Adipocyte (in vitro differentiated cells): ENCODE measurements around the gene OMP.

Experiments
- DNase-seq: peaks from one replicate; pipeline ENCODE4 v3.0.0-alpha.2; 2015; ENCODE audit warnings: low read depth
- H3K27me3 ChIP-seq: replicated peaks from 2 replicates; pipeline ENCODE4 v1.7.0; 2013; ENCODE audit warnings: mild to moderate bottlenecking, low read length, moderate library complexity; ENCODE audit not compliant: control insufficient read depth, insufficient read depth
- H3K36me3 ChIP-seq: 2 replicates; pipeline ENCODE4 v1.7.0; 2013; ENCODE audit warnings: low read length, mild to moderate bottlenecking, moderate library complexity; ENCODE audit not compliant: control insufficient read depth, insufficient read depth, severe bottlenecking
- H3K4me1 ChIP-seq: 2 replicates; pipeline ENCODE4 v1.7.0; 2013; ENCODE audit warnings: mild to moderate bottlenecking, low read length, moderate library complexity; ENCODE audit not compliant: control insufficient read depth, insufficient read depth
- H3K4me3 ChIP-seq: 2 replicates; pipeline ENCODE4 v1.7.0; 2013; ENCODE audit warnings: mild to moderate bottlenecking, low read length, moderate library complexity
- H3K9ac ChIP-seq: 2 replicates; pipeline ENCODE4 v1.7.0; 2013; ENCODE audit warnings: mild to moderate bottlenecking, low read length, moderate library complexity
- H3K9me3 ChIP-seq: 2 replicates; pipeline ENCODE4 v1.7.0; 2013; ENCODE audit warnings: mild to moderate bottlenecking, low read length, moderate library complexity; ENCODE audit not compliant: control insufficient read depth

The OMP gene

GRCh38 chr11:77127920-77128691 lies 25.5 kb downstream of the OMP start, which contains the start of gene MYO7A:
TSS of gene MYO7A (plus strand) at chr11:77128246. CDS start at chr11:77130635, 2,389 bp downstream.
- Histone ChIP-seq H3K36me3 (peaks cover 22% of the 10 kb centered on the region), H3K9me3 (peaks cover under 1% of the 10 kb centered on the region), H3K27me3 (peaks cover 4% of the 10 kb centered on the region), H3K9ac (no peak within 1 kb of the TSS), H3K4me3 (peak within 1 kb of the TSS; percentile 73), H3K4me1 (peaks cover 28% of the 10 kb centered on the region)
- DNase-seq = peak; percentile 34

GRCh38 chr11:77129069-77129841 lies 26.6 kb downstream of the OMP start:
- Histone ChIP-seq H3K27me3 (peaks cover 4% of the 10 kb centered on the region), H3K9ac (no peak overlapping the region), H3K36me3 (peaks cover 11% of the 10 kb centered on the region), H3K4me1 (peaks cover 28% of the 10 kb centered on the region), H3K9me3 (peaks cover 6% of the 10 kb centered on the region), H3K4me3 (no peak overlapping the region)
- no peak for DNase-seq

GRCh38 chr11:77129842-77130756 lies 27.5 kb downstream of the OMP start:
- peaks cover 4% of the 10 kb centered on the region for H3K27me3 ChIP-seq
- no peak overlapping the region for H3K4me3 ChIP-seq
- no peak overlapping the region for H3K9ac ChIP-seq
- DNase-seq = no peak
- peaks cover 28% of the 10 kb centered on the region for H3K4me1 ChIP-seq
- H3K9me3 ChIP-seq = peaks cover 6% of the 10 kb centered on the region
- H3K36me3 ChIP-seq = peaks cover 2% of the 10 kb centered on the region

- H3K9me3 ChIP-seq = peaks cover 6% of the 10 kb centered on the region
- peak; percentile 23 for DNase-seq
- H3K27me3 ChIP-seq = peaks cover 4% of the 10 kb centered on the region
- no peaks in the 10 kb centered on the region for H3K36me3 ChIP-seq
- no peak overlapping the region for H3K9ac ChIP-seq
- no peak overlapping the region for H3K4me3 ChIP-seq
- H3K4me1 ChIP-seq = peaks cover 28% of the 10 kb centered on the region
Observed at GRCh38 chr11:77130763-77131513, 28.3 kb downstream of the OMP start.

GRCh38 chr11:77131560-77131959 lies 28.9 kb downstream of the OMP start:
- no peak for DNase-seq
- Histone ChIP-seq H3K36me3 (no peaks in the 10 kb centered on the region), H3K9ac (no peak overlapping the region), H3K9me3 (peaks cover 6% of the 10 kb centered on the region), H3K4me3 (no peak overlapping the region), H3K4me1 (peaks cover 28% of the 10 kb centered on the region), H3K27me3 (peaks cover 4% of the 10 kb centered on the region)

GRCh38 chr11:77135069-77135468 lies 32.4 kb downstream of the OMP start:
- no peaks in the 10 kb centered on the region for H3K36me3 ChIP-seq

GRCh38 chr11:77136074-77136473 lies 33.4 kb downstream of the OMP start:
- Histone ChIP-seq H3K9me3 (peaks cover 6% of the 10 kb centered on the region), H3K4me3 (no peak overlapping the region), H3K4me1 (peaks cover 4% of the 10 kb centered on the region), H3K9ac (no peak overlapping the region), H3K27me3 (peaks cover 5% of the 10 kb centered on the region), H3K36me3 (no peaks in the 10 kb centered on the region)
- DNase-seq = peak; percentile 61

More at GRCh38 chr11:77135069-77135468, 32.4 kb downstream of the OMP start:
- Histone ChIP-seq H3K9ac (no peak overlapping the region), H3K4me1 (peaks cover 12% of the 10 kb centered on the region), H3K4me3 (no peak overlapping the region), H3K27me3 (peaks cover 5% of the 10 kb centered on the region), H3K9me3 (peaks cover 6% of the 10 kb centered on the region)
- no peak for DNase-seq

GRCh38 chr11:77136784-77137420 lies 34.3 kb downstream of the OMP start:
- peaks cover 6% of the 10 kb centered on the region for H3K9me3 ChIP-seq
- DNase-seq = no peak
- H3K27me3 ChIP-seq = peaks cover 5% of the 10 kb centered on the region
- H3K4me1 ChIP-seq = no peaks in the 10 kb centered on the region
- H3K36me3 ChIP-seq = no peaks in the 10 kb centered on the region
- no peak overlapping the region for H3K9ac ChIP-seq
- no peak overlapping the region for H3K4me3 ChIP-seq

- peaks cover 6% of the 10 kb centered on the region for H3K9me3 ChIP-seq
- H3K9ac ChIP-seq = no peak overlapping the region
- no peaks in the 10 kb centered on the region for H3K4me1 ChIP-seq
- no peak for DNase-seq
- no peak overlapping the region for H3K4me3 ChIP-seq
- no peaks in the 10 kb centered on the region for H3K36me3 ChIP-seq
- H3K27me3 ChIP-seq = peaks cover 5% of the 10 kb centered on the region
Observed at GRCh38 chr11:77137421-77137820, 34.8 kb downstream of the OMP start.

- Histone ChIP-seq H3K4me1 (no peaks in the 10 kb centered on the region), H3K36me3 (no peaks in the 10 kb centered on the region), H3K9me3 (peaks cover 5% of the 10 kb centered on the region), H3K9ac (no peak overlapping the region), H3K4me3 (no peak overlapping the region), H3K27me3 (peaks cover 5% of the 10 kb centered on the region)
- no peak for DNase-seq
Observed at GRCh38 chr11:77138106-77138649, 35.5 kb downstream of the OMP start.
